Measurements from ENCODE around the gene WDHD1.
A peak's percentile ranks its signal among the peaks of the same experiment; 100 is the strongest.
"Not testable (repeated sequence)": the region's sequence is repeated elsewhere in the genome, so short reads cannot be mapped to it uniquely, and the experiment has no call there.

Gene WDHD1, protein sequence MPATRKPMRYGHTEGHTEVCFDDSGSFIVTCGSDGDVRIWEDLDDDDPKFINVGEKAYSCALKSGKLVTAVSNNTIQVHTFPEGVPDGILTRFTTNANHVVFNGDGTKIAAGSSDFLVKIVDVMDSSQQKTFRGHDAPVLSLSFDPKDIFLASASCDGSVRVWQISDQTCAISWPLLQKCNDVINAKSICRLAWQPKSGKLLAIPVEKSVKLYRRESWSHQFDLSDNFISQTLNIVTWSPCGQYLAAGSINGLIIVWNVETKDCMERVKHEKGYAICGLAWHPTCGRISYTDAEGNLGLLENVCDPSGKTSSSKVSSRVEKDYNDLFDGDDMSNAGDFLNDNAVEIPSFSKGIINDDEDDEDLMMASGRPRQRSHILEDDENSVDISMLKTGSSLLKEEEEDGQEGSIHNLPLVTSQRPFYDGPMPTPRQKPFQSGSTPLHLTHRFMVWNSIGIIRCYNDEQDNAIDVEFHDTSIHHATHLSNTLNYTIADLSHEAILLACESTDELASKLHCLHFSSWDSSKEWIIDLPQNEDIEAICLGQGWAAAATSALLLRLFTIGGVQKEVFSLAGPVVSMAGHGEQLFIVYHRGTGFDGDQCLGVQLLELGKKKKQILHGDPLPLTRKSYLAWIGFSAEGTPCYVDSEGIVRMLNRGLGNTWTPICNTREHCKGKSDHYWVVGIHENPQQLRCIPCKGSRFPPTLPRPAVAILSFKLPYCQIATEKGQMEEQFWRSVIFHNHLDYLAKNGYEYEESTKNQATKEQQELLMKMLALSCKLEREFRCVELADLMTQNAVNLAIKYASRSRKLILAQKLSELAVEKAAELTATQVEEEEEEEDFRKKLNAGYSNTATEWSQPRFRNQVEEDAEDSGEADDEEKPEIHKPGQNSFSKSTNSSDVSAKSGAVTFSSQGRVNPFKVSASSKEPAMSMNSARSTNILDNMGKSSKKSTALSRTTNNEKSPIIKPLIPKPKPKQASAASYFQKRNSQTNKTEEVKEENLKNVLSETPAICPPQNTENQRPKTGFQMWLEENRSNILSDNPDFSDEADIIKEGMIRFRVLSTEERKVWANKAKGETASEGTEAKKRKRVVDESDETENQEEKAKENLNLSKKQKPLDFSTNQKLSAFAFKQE

GRCh38 chr14:55026793-55027561 lies at the start of gene WDHD1, which contains the start of gene SOCS4:
WDHD1 (minus strand) TSS chr14:55027099; CDS start chr14:55026787, 312 bp downstream.
SOCS4 (plus strand) TSS chr14:55027236; CDS start chr14:55043042, 15,806 bp downstream.
- peak; percentile 96 for DNase-seq

DNA sequence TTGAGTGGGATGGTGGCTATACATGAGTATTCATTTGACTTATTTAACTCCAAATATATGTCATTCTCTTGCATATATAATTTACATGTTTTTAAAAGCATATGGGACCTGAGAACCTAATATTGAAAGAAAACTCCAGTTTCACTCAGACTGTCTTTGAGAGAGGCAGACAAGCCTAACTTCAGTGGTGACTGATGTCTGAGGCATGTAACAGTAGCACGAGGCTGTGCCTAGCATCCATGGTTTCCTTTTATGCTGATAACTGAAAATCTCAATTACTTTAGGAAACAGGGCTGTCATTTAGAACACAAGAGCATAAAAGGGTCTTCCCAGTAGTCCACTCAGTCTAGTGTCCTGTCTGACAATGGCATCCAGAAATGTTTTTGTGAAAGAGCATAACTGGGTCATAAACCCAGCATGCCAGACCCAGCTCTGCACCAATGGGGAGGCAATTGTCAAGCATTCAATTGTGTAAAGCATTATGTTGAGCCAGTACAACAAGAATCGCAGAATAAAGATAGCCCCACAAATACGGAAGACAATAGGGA lies 48.8 kb upstream of the WDHD1 start:
- no peak for DNase-seq

GRCh38 chr14:55074662-55075061 lies 47.8 kb upstream of the WDHD1 start:
- no peak for DNase-seq

DNA sequence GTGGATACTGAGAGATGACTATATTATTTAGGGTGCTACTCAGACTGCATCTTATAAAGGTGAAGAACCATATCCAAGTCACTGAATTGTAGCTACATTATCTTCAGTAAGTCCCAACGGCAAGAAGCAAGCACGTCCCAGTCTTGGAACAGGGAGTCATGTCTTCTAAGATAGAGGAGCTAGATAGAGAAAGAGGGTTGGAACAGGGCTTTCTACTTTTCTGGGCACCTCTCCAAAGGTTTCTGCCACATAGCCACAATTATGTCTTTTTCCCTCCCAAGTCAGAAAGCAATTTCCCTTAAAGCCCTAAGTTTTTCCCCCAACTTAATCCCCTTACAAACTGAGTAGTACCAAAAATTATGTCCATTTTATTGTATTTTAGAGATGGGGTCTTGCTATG lies 47.0 kb upstream of the WDHD1 start:
- no peak for DNase-seq

DNA sequence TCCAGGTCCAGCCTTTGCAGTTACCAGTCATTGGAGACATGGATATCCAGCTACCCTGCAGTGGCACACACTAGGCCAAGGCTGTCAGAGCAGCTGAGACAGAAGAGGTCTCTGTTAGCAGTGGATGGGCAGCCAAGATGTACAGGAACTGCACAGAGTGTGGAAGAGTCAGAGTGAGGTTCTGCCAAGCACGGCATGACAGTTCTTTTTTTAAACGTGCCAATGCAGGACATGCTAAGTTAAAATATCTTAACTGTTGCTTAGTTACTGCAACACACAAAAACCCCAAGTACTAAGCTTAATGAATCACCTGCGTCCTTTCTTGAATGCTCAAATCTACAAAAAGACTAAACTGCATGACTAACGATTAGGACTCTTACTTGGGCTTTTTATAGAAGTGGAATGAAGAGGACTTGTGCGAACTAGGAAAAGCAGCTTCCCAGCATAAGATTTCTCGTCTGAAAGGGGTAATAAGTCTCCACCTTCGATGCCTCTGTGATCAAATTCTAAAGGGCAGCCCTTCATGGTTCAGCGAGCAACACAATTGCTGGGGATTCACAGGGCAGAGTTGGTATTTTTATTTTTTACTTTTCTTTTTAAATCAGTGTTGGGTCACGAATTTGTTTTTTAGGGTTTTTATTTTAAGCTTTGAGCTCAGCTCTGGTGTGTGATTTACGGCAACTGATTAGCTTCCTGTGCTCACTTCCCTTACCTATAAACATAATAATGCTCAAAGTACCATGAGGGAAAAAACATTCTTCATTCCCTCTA lies 45.2 kb upstream of the WDHD1 start:
- DNase-seq: no peak

DNA sequence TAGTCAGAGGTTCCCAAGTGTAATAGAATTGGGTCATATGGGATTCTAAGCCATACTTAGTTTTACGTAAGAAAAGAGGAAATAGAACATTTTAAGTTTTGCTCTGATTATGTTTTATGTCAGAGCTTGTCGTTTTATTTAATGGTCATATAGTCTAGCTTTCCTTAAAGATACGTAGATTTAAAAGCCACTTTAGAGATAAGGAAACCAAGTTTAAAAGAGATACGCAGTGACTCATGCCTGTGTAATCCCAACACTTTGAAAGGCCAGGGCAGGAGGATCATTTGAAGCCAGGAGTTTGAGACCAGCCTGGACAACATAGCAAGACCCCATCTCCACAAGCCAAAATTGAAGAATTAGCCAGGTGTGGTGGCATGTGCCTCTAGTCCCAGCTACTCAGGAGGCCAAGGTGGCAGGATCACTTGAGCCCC lies 44.1 kb upstream of the WDHD1 start:
- no peak for DNase-seq

DNA sequence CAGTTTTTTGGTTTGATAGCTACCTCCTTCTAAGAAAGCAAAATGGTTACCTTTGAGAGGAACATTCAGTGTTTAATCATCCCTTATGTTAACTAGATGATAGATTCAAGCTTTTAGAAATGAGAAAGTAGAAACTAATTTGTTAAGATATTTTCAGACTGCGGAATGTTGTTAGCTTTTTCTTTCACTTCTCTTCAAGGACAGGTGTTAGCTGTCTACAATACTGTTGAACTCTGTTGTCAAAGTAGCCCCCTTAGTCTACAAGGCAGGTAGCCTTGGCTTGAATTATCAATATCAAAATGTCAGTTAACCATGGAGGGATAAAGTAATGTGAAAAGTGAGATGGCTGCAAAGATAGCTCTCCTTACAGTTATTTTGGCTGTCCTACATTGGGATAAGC lies 39.3 kb upstream of the WDHD1 start:
- DNase-seq: no peak

DNA sequence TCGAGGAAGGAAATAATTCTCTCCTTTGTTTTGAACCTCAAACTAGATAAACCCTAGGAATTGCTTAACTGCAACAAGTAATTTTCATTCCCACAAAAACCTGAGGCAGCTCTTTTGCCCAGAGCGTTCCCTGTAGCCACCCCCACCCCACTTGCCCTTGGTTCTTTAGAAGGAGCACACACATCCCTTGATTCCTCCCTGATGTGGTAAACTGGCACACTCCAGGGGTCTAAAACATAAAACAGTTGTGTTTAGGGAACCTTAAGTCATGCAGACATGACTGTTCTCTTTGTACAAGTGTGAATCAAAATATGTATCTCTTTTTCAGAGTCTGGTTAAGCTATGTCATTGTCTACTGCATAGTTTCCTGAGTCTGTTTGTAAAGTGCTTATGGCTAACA lies 38.5 kb upstream of the WDHD1 start:
- DNase-seq: no peak

DNA sequence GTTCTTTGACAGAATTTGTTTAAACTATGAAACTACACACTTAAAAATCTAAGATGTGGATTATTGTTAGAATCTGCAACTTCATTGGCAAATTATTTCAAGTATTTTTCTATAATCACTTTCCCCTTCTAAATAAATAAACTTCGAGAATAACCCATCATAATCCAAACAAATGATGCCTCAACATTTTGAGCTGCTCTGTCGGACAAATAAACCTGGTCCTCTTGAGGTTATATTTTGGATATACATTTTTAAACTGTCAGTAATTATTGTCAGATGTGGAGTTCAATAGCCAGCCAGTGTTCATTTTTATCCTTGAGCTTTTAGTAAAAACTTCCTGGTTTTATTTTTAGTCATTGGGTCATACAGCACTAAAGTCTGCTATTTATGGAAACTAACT lies 38.0 kb upstream of the WDHD1 start:
- not testable (repeated sequence) for DNase-seq

DNA sequence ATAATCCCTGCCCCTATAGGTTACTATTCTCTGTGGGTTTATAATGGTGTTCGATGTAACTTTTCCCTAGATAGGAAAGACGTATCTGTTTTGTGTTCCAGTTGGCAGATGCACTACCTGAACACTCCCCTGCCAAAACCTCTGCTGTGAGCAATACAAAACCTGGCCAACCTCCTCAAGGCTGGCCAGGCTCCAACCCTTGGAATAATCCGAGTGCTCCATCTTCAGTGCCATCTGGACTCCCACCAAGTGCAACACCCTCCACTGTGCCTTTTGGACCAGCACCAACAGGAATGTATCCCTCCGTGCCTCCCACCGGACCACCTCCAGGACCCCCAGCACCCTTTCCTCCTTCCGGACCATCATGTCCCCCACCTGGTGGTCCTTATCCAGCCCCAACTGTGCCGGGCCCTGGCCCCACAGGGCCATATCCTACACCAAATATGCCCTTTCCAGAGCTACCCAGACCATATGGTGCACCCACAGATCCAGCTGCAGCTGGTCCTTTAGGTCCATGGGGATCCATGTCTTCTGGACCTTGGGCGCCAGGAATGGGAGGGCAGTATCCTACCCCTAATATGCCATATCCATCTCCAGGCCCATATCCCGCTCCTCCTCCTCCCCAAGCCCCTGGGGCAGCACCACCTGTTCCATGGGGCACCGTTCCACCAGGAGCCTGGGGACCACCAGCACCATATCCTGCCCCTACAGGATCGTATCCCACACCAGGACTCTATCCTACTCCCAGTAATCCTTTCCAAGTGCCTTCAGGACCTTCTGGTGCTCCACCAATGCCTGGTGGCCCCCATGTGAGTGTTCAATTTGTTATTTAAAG lies 35.8 kb upstream of the WDHD1 start:
- DNase-seq: peak; percentile 87

GRCh38 chr14:55059333-55059732 lies 32.4 kb upstream of the WDHD1 start:
- no peak for DNase-seq

GRCh38 chr14:55057919-55058318 lies 31.0 kb upstream of the WDHD1 start:
- DNase-seq: no peak

DNA sequence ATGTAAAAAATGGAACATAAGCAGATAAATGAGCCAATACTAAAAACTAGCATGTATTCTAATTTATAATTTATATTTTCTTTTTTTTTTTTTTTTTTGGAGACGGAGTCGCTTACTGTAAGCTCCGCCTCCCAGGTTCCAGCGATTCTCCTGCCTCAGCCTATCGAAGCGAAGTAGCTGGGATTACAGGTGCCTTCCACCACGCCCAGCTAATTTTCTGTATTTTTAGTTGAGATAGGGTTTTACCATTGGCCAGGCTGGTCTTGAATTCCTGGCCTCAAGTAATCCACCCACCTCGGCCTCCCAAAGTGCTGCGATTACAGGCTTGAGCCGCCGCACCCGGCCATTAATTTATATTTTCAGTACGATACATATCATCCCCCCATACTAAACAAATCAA lies 27.2 kb upstream of the WDHD1 start:
- DNase-seq: no peak

GRCh38 chr14:55053500-55053899 lies 26.6 kb upstream of the WDHD1 start:
- no peak for DNase-seq

GRCh38 chr14:55053018-55053417 lies 26.1 kb upstream of the WDHD1 start:
- DNase-seq: no peak

DNA sequence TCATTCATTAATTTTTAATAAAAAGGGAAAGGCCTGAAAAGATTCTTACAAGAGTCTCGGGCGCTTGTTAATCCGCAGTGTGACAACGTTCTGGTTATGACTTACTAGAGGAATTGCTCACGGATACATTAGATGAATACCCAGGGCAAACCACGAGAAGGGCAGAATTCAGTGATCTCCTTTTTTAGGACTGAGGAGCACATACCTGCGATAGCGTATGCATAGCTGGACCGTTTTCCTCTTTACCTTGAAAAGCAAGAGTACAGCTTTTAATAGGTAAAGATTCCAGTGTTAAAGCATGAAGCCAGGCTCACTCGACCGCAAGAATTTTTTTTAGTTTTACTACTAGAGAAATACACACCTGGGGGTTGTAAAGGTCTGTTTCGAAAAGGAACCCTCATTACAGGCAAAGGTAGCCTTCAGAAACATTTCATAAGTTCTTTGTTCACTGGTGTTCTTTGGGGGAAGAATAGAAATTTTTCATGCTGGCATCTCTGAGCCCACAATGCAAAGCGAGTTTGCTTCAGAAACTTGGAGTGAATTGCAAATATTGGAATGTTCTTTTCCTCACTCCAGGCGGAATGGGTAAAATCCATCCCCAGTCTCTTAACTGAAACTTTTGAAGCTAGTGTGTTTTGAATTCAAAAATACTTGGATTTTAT lies 25.5 kb upstream of the WDHD1 start:
- DNase-seq: no peak

DNA sequence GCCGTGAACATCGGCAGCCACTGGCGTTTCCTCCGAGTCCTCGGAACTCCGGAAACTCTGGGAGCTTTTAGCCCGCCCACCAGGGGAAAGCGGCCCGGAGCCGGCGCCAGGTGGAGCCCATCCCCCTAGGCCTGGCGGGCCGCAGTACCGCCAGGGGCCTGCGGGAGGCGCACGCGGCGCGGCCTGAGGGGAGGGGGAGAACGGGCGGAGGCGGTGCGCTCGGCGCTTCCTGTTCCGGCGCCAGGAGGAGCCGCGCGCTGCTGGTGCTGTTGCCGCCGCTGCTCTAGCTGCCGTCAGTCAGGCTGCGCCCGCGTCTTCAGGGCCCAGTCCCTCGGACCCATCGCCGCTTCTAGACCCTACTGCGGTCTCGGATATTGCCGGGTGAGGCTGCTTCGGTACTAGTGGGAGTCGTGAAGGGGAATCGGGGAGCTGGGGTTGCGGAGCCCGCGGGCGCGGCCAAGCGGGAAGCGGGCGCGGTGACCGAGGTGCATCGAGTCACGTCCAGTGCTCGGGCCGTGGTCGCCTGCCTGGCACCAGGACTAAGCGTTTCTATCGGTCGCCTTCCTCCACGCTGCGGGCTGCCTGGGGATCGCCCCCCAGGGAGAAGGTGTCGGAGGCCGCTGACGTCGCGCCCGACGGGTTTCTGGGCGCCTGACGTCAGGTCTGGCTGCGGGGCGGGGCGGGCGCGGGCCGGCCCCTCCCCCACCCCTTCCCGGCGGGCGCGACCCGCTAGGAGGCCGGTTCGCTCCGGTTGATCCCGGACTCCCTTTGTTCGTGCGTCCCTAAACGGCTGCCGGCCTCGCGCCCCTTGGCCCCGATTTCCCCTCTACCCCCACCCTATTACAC lies 24.7 kb upstream of the WDHD1 start, which contains the start of gene MAPK1IP1L:
MAPK1IP1L (plus strand) TSS at position 225 of the 846 bp plus-strand sequence. CDS start 10,037 bp downstream, outside the sequence.
- peak; percentile 93 for DNase-seq

GRCh38 chr14:55051165-55051422 lies 24.2 kb upstream of the WDHD1 start:
- no peak for DNase-seq

GRCh38 chr14:55048900-55049436 lies 22.1 kb upstream of the WDHD1 start:
- DNase-seq: no peak
